Tibial nerve (tissue), 4 donors: Measurements from ENCODE around the gene PTPRM. TPM values are rescaled to one million over a fixed set of nuclear protein-coding genes. Genes with fewer than 3 reads are reported as not detected.

Source experiments
- DNase-seq, 2 donors: peaks; one replicate each; pipeline ENCODE4 v3.0.0-alpha.2; 2019; ENCODE audit warnings: low spot score in 2 of 2
- H3K27ac ChIP-seq, 4 donors: fragments of 200-600 bp; sonication (generic) in 3 of 4; one replicate each; pipeline ENCODE4 v1.5.1; 2017 to 2019; ENCODE audit warnings: mild to moderate bottlenecking in 1 of 4
- H3K27me3 ChIP-seq, 2 donors: fragments of 200-600 bp; sonication (generic) in 1 of 2; one replicate each; pipeline versions ENCODE4 v1.5.1 to v1.6.0; 2017 to 2019
- H3K36me3 ChIP-seq, 3 donors: fragments of 200-600 bp; sonication (generic); one replicate each; pipeline ENCODE4 v1.5.1; 2018 to 2019
- H3K4me1 ChIP-seq, 4 donors: fragments of 200-600 bp; sonication (generic) in 3 of 4; one replicate each; pipeline ENCODE4 v1.5.1; 2017 to 2019
- H3K4me3 ChIP-seq, 4 donors: fragments of 200-600 bp; sonication (generic) in 3 of 4; one replicate each; pipeline ENCODE4 v1.5.1; 2017 to 2019; ENCODE audit warnings: mild to moderate bottlenecking in 1 of 4, moderate library complexity in 1 of 4
- H3K9me3 ChIP-seq, 4 donors: fragments of 200-600 bp; sonication (generic) in 3 of 4; one replicate each; pipeline ENCODE4 v1.5.1; 2017 to 2019
- CTCF ChIP-seq, 5 experiments: fragments of 200-600 bp in 3 of 5; fragments of 450-650 bp in 2 of 5; sonication (generic) in 3 of 5; IDR thresholded peaks; one replicate each; pipeline ENCODE4 v1.5.1; 2016 to 2019; ENCODE audit warnings: antibody characterized with exemption in 5 of 5, mild to moderate bottlenecking in 3 of 5, moderate library complexity in 2 of 5
- EP300 ChIP-seq, 2 donors: sonication (generic); formaldehyde crosslinking; IDR thresholded peaks; one replicate each; pipeline ENCODE4 v1.6.1; 2017; ENCODE audit warnings: antibody characterized with exemption in 2 of 2, mild to moderate bottlenecking in 1 of 2
- POLR2A ChIP-seq, 2 donors: fragments of 450-650 bp; IDR thresholded peaks; one replicate each; pipeline ENCODE4 v1.6.1; 2017; ENCODE audit warnings: antibody characterized with exemption in 2 of 2, mild to moderate bottlenecking in 2 of 2, moderate library complexity in 2 of 2
- WGBS, 2 donors: methylation state at CpG; one replicate each; pipeline ENCODE4 v1.1.5; 2018; 5-methylcytosine and 5-hydroxymethylcytosine counted together
- total RNA-seq, 4 donors: library from RNA; depleted of rRNA; stranded (reverse); fragments of >200 nt; gene quantifications; one replicate each; pipeline ENCODE4 v1.1.0, GENCODE V29; 2016

Gene PTPRM
- total RNA-seq, 4 donors from 2014 or later, result 62.2 to 92.4 (median 80.7) TPM

- no peak for DNase-seq
- Histone ChIP-seq H3K4me3 (no peak overlapping the region), H3K36me3 (no peaks in the 10 kb centered on the region), H3K9me3 (peaks cover 0 to 14% (median 0%) of the 10 kb centered on the region in 4 donors), H3K27ac (no peak overlapping the region), H3K4me1 (no peaks in the 10 kb centered on the region), H3K27me3 (no peaks in the 10 kb centered on the region)
- 65 to 87% methylated on average over 3 of the region's 3 CpGs for whole genome bisulfite sequencing, 2 donors
- no peak for TF ChIP-seq CTCF (IDR thresholded peaks at IDR 0.05)
Measured at GRCh38 chr18:8221452-8221851, 654.3 kb downstream of the PTPRM start.

GRCh38 chr18:8224576-8224975, 657.5 kb downstream of the PTPRM start:
- TF ChIP-seq EP300 (IDR thresholded peaks at IDR 0.05), result no peak
- no peak for TF ChIP-seq POLR2A (IDR thresholded peaks at IDR 0.05)
- TF ChIP-seq CTCF (IDR thresholded peaks at IDR 0.05), result no peak
- no peaks in the 10 kb centered on the region for H3K36me3 ChIP-seq
- H3K27me3 ChIP-seq, result no peaks in the 10 kb centered on the region
- no peaks in the 10 kb centered on the region for H3K4me1 ChIP-seq
- no peak overlapping the region for H3K27ac ChIP-seq
- 96 to 98% methylated on average over 3 of the region's 3 CpGs for WGBS, 2 donors
- H3K9me3 ChIP-seq, result peaks cover 0 to 18% (median 0%) of the 10 kb centered on the region in 4 donors
- H3K4me3 ChIP-seq, result no peak overlapping the region
- no peak for DNase-seq

- 84 to 95% methylated on average over 5 of the region's 5 CpGs for WGBS, 2 donors
- Histone ChIP-seq H3K27ac (no peak overlapping the region), H3K36me3 (peaks cover 0 to 6% (median 0%) of the 10 kb centered on the region in 3 donors), H3K4me3 (no peak overlapping the region), H3K9me3 (peaks cover 0 to 18% (median 0%) of the 10 kb centered on the region in 4 donors), H3K4me1 (no peaks in the 10 kb centered on the region), H3K27me3 (no peaks in the 10 kb centered on the region)
- TF ChIP-seq CTCF (IDR thresholded peaks at IDR 0.05) (no peak), POLR2A (IDR thresholded peaks at IDR 0.05) (no peak), EP300 (IDR thresholded peaks at IDR 0.05) (no peak)
- DNase-seq, result no peak
Measured at GRCh38 chr18:8229040-8229439, 661.9 kb downstream of the PTPRM start.

- peaks cover 0 to 6% (median 0%) of the 10 kb centered on the region in 3 donors for H3K36me3 ChIP-seq
- no peak for TF ChIP-seq POLR2A (IDR thresholded peaks at IDR 0.05)
- TF ChIP-seq CTCF (IDR thresholded peaks at IDR 0.05), result no peak
- TF ChIP-seq EP300 (IDR thresholded peaks at IDR 0.05), result no peak
- no peak overlapping the region for H3K27ac ChIP-seq
- no peaks in the 10 kb centered on the region for H3K4me1 ChIP-seq
- H3K4me3 ChIP-seq, result no peak overlapping the region
- H3K9me3 ChIP-seq, result peaks cover 0 to 18% (median 0%) of the 10 kb centered on the region in 4 donors
- no peaks in the 10 kb centered on the region for H3K27me3 ChIP-seq
- WGBS, 2 donors, result 92 to 99% methylated on average over 3 of the region's 3 CpGs
- no peak for DNase-seq
Measured at GRCh38 chr18:8229787-8230186, 662.7 kb downstream of the PTPRM start.

- 81 to 86% methylated on average over 5 of the region's 5 CpGs for WGBS, 2 donors
- Histone ChIP-seq H3K4me1 (no peaks in the 10 kb centered on the region), H3K36me3 (peaks cover 0 to 6% (median 0%) of the 10 kb centered on the region in 3 donors), H3K27ac (no peak overlapping the region), H3K4me3 (no peak overlapping the region), H3K27me3 (no peaks in the 10 kb centered on the region), H3K9me3 (peaks cover 0 to 5% (median 0%) of the 10 kb centered on the region in 4 donors)
- no peak for TF ChIP-seq EP300 (IDR thresholded peaks at IDR 0.05)
- TF ChIP-seq POLR2A (IDR thresholded peaks at IDR 0.05), result no peak
- no peak for TF ChIP-seq CTCF (IDR thresholded peaks at IDR 0.05)
- DNase-seq, result no peak
Measured at GRCh38 chr18:8231316-8231715, 664.2 kb downstream of the PTPRM start.
